ENCODE results near the gene SIGLEC9.

DNA sequence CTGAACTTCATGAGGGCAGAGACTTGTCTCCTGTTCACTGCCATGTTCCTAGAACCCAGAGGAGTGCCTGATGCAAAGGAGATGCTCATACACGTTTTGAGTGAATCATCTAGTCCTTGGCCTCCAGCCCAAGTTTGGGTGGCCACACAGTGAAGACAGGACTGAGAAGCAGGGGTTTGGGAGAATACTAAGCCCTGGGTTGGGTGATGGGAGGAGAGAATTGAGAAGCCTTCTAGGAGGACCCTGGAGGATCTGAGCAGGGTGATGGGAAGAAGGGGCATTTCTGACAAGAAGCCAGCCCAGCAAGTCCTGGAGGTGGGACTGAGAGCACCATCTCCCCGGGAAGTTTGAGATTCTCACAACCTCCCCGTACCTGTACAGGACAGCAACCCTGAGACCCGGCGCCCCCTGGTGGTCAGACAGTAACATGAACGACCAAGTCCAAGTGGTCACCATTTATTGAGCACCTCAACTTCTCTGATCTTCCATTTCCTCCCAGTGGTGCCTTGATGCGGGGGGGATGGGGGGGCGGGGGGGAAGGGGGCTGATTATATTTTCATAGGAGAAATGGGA, 27.5 kb upstream of the SIGLEC9 start:
- TF ChIP-seq, protein P1, sequence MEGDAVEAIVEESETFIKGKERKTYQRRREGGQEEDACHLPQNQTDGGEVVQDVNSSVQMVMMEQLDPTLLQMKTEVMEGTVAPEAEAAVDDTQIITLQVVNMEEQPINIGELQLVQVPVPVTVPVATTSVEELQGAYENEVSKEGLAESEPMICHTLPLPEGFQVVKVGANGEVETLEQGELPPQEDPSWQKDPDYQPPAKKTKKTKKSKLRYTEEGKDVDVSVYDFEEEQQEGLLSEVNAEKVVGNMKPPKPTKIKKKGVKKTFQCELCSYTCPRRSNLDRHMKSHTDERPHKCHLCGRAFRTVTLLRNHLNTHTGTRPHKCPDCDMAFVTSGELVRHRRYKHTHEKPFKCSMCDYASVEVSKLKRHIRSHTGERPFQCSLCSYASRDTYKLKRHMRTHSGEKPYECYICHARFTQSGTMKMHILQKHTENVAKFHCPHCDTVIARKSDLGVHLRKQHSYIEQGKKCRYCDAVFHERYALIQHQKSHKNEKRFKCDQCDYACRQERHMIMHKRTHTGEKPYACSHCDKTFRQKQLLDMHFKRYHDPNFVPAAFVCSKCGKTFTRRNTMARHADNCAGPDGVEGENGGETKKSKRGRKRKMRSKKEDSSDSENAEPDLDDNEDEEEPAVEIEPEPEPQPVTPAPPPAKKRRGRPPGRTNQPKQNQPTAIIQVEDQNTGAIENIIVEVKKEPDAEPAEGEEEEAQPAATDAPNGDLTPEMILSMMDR (IDR thresholded peaks at IDR 0.05 in 2 of 3, conservative IDR thresholded peaks at IDR 0.05 in 1 of 3; ENCODE audit: borderline replicate concordance in 1 of 3, insufficient read depth in 1 of 3, low read depth in 2 of 3, low read length in 2 of 3), result peak; percentile 36 to 78 (median 65); a peak in 5 of 6 replicates
- TF ChIP-seq CEBPB (IDR thresholded peaks at IDR 0.05; ENCODE audit: low read depth) (no peak), SIN3A (IDR thresholded peaks at IDR 0.05; ENCODE audit: low read depth) (no peak), POLR2A (IDR thresholded peaks at IDR 0.05; ENCODE audit: borderline replicate concordance, extremely low read depth, insufficient read depth, insufficient read length) (no peak), REST (IDR thresholded peaks at IDR 0.05; ENCODE audit: low read depth) (no peak), POLR2AphosphoS5 (IDR thresholded peaks at IDR 0.05; ENCODE audit: low read depth, low read length) (no peak), YY1 (IDR thresholded peaks at IDR 0.05; ENCODE audit: extremely low read depth, insufficient replicate concordance, low read depth, low read length) (no peak), TCF7L2 (IDR thresholded peaks at IDR 0.05; ENCODE audit: borderline replicate concordance, extremely low read depth, insufficient read depth, insufficient read length) (no peak), FOSL1 (IDR thresholded peaks at IDR 0.05; ENCODE audit: low read depth) (no peak)

Data from HCT116 (cell line).